Measurements from ENCODE around the gene GNAL.
A peak's percentile ranks its signal among the peaks of the same experiment; 100 is the strongest.

GNAL gene

DNA sequence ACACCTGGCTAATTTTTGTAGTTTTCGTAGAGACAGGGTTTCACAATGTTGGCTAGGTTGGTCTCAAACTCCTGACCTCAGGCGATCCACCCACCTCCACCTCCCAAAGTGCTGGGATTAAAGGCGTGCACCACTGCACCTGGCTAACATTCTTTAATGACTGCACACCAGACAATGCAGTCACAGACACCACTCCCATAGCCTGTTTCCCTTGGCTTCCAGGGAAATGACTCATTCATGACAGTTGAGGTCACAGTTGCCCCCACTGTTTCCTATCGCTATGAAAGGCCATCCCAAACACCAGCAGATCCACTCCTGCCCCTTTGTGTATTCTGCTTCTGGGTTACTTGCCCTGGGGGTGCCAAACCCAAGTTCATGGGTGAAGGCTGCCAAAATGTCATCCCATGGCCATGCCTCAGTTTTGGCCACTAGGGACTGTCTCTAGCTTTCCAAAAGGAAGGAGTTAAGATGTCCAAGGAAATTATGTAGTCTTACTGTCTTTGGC lies 170.9 kb downstream of the GNAL start:
- Histone ChIP-seq H3K14ac (ENCODE audit: low read length) (no peak overlapping the region), H2AK5ac (ENCODE audit: low read depth, low read length) (no peak overlapping the region), H3K27me3 (ENCODE audit: control insufficient read depth in 3 of 3, insufficient read depth in 3 of 3, low read depth in 1 of 3, low read length in 3 of 3) (no peaks in the 10 kb centered on the region), H3K36me3 (replicated peaks in 1 of 2; ENCODE audit: control insufficient read depth in 2 of 2, insufficient read depth in 2 of 2, low read length in 2 of 2) (peaks cover 0 to 5% of the 10 kb centered on the region in 2 donors), H3K18ac (ENCODE audit: low read length) (no peak overlapping the region), H3K4me2 (ENCODE audit: insufficient read depth, low read length, poor library complexity, severe bottlenecking) (no peak overlapping the region), H3K4me3 (ENCODE audit: low read length in 2 of 2) (no peak overlapping the region), H3K27ac (replicated peaks; ENCODE audit: low read length) (no peak overlapping the region), H4K8ac (ENCODE audit: low read depth, low read length) (no peak overlapping the region), H2BK12ac (ENCODE audit: low read length) (no peak overlapping the region), H4K91ac (ENCODE audit: low read depth, low read length, poor library complexity) (no peak overlapping the region), H2BK120ac (ENCODE audit: low read depth, low read length) (no peak overlapping the region), H3K9ac (ENCODE audit: low read depth, low read length, poor library complexity) (no peak overlapping the region), H3K9me3 (replicated peaks in 1 of 2; ENCODE audit: control insufficient read depth in 2 of 2, insufficient read depth in 1 of 2, low read depth in 1 of 2, low read length in 2 of 2) (no peaks in the 10 kb centered on the region), H2AFZ (ENCODE audit: low read length) (no peak overlapping the region), H3K79me1 (ENCODE audit: low read depth, low read length) (no peaks in the 10 kb centered on the region), H2BK5ac (ENCODE audit: low read length) (no peak overlapping the region), H3K4ac (ENCODE audit: low read length) (no peak overlapping the region), H3K23ac (ENCODE audit: low read depth, low read length, poor library complexity) (no peak overlapping the region), H2BK15ac (ENCODE audit: low read length) (no peak overlapping the region), H3K4me1 (ENCODE audit: control insufficient read depth in 2 of 2, insufficient read depth in 1 of 2, low read depth in 1 of 2, low read length in 2 of 2) (peaks cover 5 to 9% of the 10 kb centered on the region in 2 donors)
- no peak for DNase-seq (ENCODE audit: low spot score)
- no CpG with 5 or more reads among the region's 4 CpGs for WGBS, 2 donors (ENCODE audit: extremely low coverage in 2 of 2, insufficient read length in 2 of 2, insufficient replicate concordance in 1 of 2)

DNA sequence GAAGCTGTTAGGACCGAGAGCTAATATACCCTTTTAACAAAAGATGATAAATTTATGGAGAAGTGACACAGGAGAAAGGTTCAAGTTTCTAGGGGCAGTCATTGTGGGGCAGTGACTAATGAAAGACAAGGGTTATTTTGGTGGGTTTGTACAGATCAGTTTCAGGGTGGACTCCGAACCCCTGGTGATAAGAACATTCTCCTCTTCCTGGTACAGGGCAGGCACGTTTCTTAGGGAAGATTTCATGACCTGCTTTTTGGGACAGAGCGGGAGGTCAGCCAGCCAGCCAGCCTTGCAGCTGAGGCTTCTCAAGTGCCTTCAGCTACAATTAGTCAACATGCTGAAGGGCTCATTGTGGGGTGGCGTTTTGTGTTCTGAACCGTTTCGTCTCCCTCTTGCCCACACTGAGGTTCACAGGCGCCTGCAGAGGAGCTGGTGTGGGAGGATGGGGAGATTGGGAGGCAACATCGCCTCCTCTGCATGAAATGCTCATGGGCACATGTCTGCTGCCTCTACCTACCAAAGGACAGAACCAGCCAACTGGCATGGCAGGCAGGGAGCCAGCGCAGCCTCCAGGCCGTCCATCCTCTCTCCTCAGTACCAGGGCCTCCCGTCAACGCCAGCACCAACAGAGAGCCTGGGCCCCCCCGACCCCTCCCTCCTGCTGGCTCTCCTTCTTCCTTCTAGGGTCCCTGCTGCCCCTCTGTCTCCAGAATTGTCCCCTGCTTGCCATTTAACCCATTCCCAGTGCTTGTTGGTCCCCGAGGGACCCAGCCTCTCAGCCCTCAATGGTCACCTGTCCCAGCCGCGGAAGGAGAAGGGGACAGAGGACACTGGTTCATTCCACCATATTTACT lies 171.8 kb downstream of the GNAL start:
- DNase-seq (ENCODE audit: low spot score): no peak
- H2AFZ ChIP-seq (ENCODE audit: low read length): no peak overlapping the region
- peak overlapping the region; percentile 38 for H4K91ac ChIP-seq (ENCODE audit: low read depth, low read length, poor library complexity)
- H3K36me3 ChIP-seq (replicated peaks in 1 of 2; ENCODE audit: control insufficient read depth in 2 of 2, insufficient read depth in 2 of 2, low read length in 2 of 2): no peaks in the 10 kb centered on the region
- H3K4ac ChIP-seq (ENCODE audit: low read length): no peak overlapping the region
- H3K14ac ChIP-seq (ENCODE audit: low read length): peak overlapping the region; percentile 63
- no peak overlapping the region for H3K9ac ChIP-seq (ENCODE audit: low read depth, low read length, poor library complexity)
- H2AK5ac ChIP-seq (ENCODE audit: low read depth, low read length): no peak overlapping the region
- H3K9me3 ChIP-seq (replicated peaks in 1 of 2; ENCODE audit: control insufficient read depth in 2 of 2, insufficient read depth in 1 of 2, low read depth in 1 of 2, low read length in 2 of 2): no peaks in the 10 kb centered on the region
- no peak overlapping the region for H4K8ac ChIP-seq (ENCODE audit: low read depth, low read length)
- H2BK12ac ChIP-seq (ENCODE audit: low read length): no peak overlapping the region
- H3K4me2 ChIP-seq (ENCODE audit: insufficient read depth, low read length, poor library complexity, severe bottlenecking): no peak overlapping the region
- WGBS, 2 donors (ENCODE audit: extremely low coverage in 2 of 2, insufficient read length in 2 of 2, insufficient replicate concordance in 1 of 2): no CpG with 5 or more reads among the region's 17 CpGs
- H3K4me3 ChIP-seq (ENCODE audit: low read length in 2 of 2): no peak overlapping the region
- H3K18ac ChIP-seq (ENCODE audit: low read length): peak overlapping the region; percentile 23
- H3K27ac ChIP-seq (replicated peaks; ENCODE audit: low read length): no peak overlapping the region
- peaks cover 5 to 9% of the 10 kb centered on the region in 2 donors for H3K4me1 ChIP-seq (ENCODE audit: control insufficient read depth in 2 of 2, insufficient read depth in 1 of 2, low read depth in 1 of 2, low read length in 2 of 2)
- H3K23ac ChIP-seq (ENCODE audit: low read depth, low read length, poor library complexity): peak overlapping the region; percentile 57
- no peaks in the 10 kb centered on the region for H3K79me1 ChIP-seq (ENCODE audit: low read depth, low read length)
- H2BK5ac ChIP-seq (ENCODE audit: low read length): no peak overlapping the region
- H3K27me3 ChIP-seq (ENCODE audit: control insufficient read depth in 3 of 3, insufficient read depth in 3 of 3, low read depth in 1 of 3, low read length in 3 of 3): no peaks in the 10 kb centered on the region
- no peak overlapping the region for H2BK120ac ChIP-seq (ENCODE audit: low read depth, low read length)
- H2BK15ac ChIP-seq (ENCODE audit: low read length): peak overlapping the region; percentile 77

DNA sequence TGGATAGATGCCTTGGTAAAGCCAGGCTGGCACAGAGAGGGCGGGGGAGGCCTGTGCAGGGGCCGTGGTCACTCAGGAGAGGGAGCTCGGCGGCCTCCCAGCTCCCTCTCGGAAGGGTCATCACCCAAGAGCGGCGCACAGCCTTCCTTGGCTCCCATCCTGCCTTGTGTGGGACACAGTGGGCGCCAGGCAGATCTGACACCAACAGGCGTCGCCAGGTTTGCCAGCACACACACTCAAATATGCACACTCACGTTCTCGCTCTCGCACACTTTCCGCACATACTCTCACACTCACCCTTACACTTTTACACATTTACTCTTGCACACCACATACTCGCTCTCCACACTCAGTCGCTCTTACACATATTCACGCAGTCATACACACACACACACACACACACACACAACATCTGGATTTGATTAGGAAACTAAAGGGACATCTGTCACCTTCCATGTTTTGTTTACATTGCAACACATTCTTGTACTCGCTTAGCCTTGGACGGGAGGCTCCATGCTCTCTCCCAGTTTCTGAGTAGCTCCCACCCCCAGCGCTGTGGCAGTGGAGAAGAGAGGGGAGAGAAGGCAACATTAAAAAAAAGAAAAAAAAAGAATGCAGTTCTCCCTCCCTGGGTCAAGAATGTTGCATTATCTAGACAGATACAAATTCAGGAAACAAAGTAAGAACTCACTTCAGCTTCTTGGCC lies 172.7 kb downstream of the GNAL start:
- H3K9me3 ChIP-seq (replicated peaks in 1 of 2; ENCODE audit: control insufficient read depth in 2 of 2, insufficient read depth in 1 of 2, low read depth in 1 of 2, low read length in 2 of 2): no peaks in the 10 kb centered on the region
- peak overlapping the region; percentile 54 for H3K4ac ChIP-seq (ENCODE audit: low read length)
- H3K9ac ChIP-seq (ENCODE audit: low read depth, low read length, poor library complexity): no peak overlapping the region
- peak overlapping the region; percentile 32 for H3K18ac ChIP-seq (ENCODE audit: low read length)
- H4K8ac ChIP-seq (ENCODE audit: low read depth, low read length): peak overlapping the region; percentile 86
- WGBS, 2 donors (ENCODE audit: extremely low coverage in 2 of 2, insufficient read length in 2 of 2, insufficient replicate concordance in 1 of 2): 100% methylated on average over 1 to 6 of the region's 20 CpGs
- H2BK12ac ChIP-seq (ENCODE audit: low read length): no peak overlapping the region
- H2BK5ac ChIP-seq (ENCODE audit: low read length): no peak overlapping the region
- DNase-seq (ENCODE audit: low spot score): no peak
- H3K4me3 ChIP-seq (ENCODE audit: low read length in 2 of 2): no peak overlapping the region
- peak overlapping the region; percentile 74 for H2AK5ac ChIP-seq (ENCODE audit: low read depth, low read length)
- H3K4me2 ChIP-seq (ENCODE audit: insufficient read depth, low read length, poor library complexity, severe bottlenecking): no peak overlapping the region
- no peak overlapping the region for H2BK15ac ChIP-seq (ENCODE audit: low read length)
- no peak overlapping the region for H2AFZ ChIP-seq (ENCODE audit: low read length)
- H4K91ac ChIP-seq (ENCODE audit: low read depth, low read length, poor library complexity): no peak overlapping the region
- no peaks in the 10 kb centered on the region for H3K79me1 ChIP-seq (ENCODE audit: low read depth, low read length)
- H3K23ac ChIP-seq (ENCODE audit: low read depth, low read length, poor library complexity): peak overlapping the region; percentile 66
- no peak overlapping the region for H2BK120ac ChIP-seq (ENCODE audit: low read depth, low read length)
- no peaks in the 10 kb centered on the region for H3K27me3 ChIP-seq (ENCODE audit: control insufficient read depth in 3 of 3, insufficient read depth in 3 of 3, low read depth in 1 of 3, low read length in 3 of 3)
- H3K14ac ChIP-seq (ENCODE audit: low read length): no peak overlapping the region
- peaks cover 5 to 9% of the 10 kb centered on the region in 2 donors for H3K4me1 ChIP-seq (ENCODE audit: control insufficient read depth in 2 of 2, insufficient read depth in 1 of 2, low read depth in 1 of 2, low read length in 2 of 2)
- H3K36me3 ChIP-seq (replicated peaks in 1 of 2; ENCODE audit: control insufficient read depth in 2 of 2, insufficient read depth in 2 of 2, low read length in 2 of 2): peaks cover 0 to 5% of the 10 kb centered on the region in 2 donors
- no peak overlapping the region for H3K27ac ChIP-seq (replicated peaks; ENCODE audit: low read length)

Measured in neuronal stem cell (in vitro differentiated cells).